NCI-H345 treated with DMSO at 0.1 percent for 48 hours (cell line): ENCODE measurements around the gene CTDP1.

Experiments
- DNase-seq: peaks from one replicate; lab custom pipeline; 2025; ENCODE audit not compliant: unreplicated experiment; lab: John Stamatoyannopoulos, UW

The CTDP1 gene

DNA sequence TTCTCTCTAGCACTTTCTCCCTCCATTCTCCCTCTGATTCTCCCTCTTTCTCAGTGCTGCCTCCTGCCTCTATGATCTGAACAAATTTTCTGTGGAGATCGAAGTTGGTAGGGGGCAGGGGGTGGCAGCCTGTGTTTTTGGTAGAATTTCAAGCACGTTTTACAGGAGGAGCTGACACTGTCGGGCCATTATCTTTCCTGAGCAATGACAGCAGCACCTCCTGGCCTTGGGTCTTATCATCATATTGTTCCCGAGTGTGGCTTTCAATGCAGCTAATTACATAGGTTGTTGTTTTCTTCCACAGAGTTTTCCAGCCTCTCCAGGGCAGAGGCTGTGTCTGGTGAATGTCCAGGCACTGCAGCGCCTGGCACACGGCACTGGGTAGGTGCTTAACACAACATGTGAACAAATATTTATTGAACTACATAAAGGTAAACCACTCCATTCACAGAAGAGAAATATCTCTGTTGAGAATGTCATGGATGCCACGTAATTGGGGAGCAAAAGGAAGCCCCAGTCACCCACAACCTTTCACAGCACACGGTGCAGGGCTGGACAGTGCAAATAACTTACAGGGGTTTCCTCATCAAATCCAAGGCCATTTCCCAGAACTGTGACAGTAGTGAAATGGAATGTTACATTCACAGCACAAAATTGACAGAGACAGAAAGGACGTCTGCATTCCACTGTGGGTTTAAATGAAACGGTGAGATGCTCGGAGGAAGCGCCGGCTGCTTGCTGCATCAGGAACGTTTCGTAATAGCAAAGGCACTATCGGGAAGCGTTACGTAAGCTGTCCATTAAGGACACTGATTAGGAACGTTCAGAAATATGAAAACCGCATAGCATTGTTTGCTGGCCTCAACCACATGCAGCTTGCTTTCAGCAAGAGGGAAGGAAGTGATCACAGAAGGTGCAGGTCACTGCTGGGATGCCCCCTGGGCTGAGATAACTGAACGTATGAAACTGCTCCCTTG, 111.7 kb downstream of the CTDP1 start:
- peak; percentile 26 for DNase-seq

DNA sequence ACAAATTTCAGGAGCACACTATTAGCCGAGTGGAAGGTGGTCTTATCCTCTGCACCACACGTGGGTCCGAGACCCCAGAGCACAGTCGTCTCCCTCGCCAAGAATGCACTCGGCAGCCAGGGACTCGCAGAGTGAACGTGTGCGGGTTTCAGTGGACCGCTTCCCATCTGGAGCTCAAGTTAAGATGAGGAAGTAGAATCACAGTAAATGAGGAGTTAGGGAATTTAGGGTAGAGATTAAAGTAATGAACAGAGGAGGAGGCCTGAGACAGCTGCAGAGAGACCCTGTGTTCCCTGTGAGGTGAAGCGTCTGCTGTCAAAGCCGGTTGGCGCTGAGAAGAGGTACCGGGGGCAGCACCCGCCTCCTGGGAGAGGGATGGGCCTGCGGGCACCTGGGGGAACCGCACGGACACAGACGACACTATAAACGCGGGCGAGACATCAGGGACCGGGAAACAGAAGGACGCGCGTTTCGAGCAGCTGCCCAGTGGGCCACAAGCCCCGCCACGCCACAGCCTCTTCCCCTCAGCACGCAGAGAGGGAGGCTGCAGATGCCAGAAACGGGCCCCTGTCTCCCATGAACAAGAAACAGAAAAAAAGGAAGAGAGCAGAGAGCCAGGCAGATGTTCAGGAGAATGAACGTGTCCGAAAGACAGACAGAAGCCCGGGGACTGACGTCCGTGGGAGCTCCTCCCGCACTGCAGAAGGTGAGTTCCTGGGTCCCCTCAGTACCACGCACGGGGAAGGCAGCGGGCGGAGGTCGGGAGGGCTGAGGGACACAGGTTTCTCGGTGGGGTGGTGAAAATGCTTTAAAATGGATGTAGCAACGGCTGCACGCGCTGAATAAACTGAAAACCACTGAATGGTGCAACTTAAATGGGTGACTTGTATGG, 112.7 kb downstream of the CTDP1 start:
- DNase-seq: no peak

DNA sequence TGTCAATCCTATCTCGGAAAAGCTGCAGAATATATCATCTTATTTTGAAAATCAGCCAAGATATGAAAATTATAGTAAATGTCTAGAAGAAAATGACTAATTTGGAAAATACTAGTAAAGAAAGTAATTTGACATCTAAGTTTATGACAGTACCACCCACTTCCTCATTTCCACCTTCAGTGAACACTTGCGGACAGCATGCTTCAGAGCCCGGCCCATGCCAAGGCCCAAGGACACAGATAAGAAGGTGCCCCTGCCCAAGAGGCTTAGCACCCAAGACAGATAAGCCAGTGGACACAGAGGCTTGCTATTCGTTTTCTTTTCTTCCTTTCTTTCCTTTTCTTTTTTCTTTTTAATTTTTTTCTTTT, 113.4 kb downstream of the CTDP1 start:
- no peak for DNase-seq

DNA sequence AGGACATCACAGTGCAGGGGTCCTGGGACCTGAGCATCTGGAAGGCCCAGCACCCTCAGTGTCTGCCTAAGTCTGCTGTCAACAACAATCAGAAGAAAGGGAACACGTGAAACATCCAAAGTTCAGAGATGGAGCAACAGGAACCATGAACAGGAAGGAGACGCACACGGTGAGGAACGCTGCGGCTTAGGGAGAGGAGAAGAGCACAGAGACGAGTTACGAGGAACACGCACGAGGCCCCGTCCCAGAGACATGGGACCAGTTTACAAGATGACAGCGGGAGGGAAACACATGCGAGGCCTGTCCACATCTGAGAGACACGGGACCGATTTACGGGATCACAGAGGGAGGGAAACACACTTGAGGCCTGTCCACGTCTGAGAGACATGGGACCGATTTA, 115.2 kb downstream of the CTDP1 start:
- DNase-seq: no peak

DNA sequence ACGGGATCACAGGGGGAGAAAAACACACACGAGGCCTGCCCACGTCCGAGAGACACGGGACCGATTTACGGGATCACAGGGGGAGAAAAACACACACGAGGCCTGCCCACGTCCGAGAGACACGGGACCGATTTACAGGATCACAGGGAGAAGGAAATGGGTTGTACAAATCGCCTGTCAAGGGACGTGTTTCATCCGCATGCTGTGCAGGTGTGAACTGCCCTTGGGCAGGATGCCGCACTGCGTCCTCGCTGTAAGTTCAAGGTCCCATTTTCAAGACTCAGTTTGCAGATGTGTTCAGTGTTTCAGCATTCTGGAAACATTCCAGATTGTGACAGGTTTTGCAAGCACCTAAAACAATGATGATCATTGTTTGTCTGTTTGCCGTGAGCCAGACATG, 115.8 kb downstream of the CTDP1 start:
- DNase-seq: no peak

DNA sequence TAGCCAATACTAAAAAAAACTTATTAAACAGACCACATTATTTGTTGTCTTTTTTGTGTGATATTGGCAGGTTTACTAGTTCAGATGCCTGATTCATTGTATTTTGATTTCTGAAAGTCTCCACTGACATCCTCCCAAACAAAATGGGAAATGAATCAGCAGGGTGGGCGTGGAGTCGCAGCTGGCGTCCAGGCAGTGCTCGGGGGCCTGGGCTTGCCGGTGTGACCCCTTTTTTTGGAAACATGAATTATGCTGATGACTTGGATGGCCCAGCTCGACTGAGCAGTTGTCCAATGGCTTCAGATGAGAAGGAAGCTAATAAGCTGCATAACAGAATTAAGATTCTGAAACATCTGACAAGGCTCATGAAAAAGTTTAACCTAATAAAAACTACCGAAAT, 116.4 kb downstream of the CTDP1 start:
- no peak for DNase-seq

DNA sequence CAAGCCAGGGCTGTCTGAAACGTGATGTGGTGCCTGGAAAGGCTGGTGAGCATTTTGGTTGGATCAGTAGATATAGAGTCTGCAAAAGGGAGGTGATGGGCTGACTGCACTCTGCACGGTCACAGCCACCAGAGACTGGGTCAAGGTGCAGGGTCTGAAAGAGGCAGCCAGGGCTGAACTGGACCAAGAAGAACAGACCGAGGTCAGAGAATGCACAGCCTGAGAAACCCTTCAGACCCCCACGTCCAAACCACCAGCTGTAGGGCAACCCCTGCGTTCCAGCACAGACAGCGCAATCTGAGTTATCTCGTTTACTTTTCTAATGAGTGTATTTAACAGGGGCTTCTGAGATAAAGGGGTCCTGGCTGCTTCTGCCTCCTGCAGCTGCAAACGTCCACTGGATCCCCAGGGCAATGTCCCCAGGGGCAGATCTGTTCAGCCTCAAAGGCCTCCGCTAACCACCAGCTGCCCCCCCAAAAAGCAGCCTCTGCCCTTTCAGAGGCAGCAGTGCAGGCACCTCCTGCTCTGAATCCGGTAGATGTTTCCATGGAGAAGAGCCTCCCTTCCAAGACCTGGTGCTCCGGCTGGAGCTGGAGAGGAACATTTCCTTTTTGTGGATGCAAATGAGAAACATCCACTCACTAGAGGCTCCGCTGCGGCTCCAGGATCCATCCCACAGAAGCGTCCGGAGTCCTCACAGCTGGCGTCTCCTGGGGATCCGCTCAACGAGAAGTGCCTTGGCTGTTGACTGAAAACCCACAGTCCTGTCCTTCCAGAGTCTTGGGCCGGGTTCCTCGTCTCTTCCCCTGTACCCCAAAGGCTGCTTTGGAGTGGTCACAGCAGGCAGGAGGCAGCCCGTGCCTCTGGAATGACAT, 117.2 kb downstream of the CTDP1 start:
- DNase-seq: peak; percentile 19

DNA sequence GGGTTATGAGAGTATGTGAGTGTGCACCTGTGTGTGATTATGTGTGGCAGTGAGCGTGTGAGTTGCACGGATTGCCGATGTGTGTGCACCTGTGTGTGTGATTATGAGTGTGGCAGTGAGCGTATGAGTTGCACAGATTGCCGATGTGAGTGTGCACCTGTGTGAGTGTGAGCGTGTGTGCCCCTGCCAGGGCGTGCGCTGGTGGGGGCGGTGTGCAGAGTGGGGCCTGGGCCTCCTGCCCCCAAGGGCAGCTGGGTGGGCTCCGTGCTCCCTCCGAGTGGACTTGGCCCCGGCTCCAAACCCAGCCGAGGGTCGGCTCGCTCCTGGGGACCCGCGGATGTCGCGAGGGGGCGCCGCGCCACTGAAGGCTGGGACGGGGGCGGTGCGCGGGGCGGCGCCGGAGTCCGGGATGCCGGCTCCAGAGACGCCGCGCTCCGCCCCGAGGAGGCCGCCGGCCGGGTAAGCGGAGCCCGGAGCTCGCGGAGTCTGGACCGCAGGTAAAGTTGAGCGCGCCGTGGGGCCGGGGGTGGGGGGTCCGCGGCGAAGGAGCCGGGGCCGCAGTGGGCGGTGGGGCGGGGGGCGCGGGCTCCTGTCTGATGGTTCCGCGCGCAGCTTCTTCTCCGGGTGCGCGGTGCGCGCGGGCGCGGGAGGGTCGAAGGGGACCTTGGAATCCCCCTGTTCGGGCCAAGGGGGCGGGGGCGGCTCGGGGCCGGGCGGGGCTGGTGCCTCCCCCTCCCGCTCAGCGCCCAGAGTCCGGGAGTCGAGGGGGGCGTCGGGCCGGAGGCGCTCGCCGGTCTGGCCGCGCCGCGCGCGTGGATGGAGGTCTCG, 118.1 kb downstream of the CTDP1 start, which contains the start of gene KCNG2:
Gene KCNG2 (plus strand): TSS at position 421 of the 828 bp plus-strand sequence. CDS start 65,730 bp downstream, outside the sequence.
- peak; percentile 5 for DNase-seq

DNA sequence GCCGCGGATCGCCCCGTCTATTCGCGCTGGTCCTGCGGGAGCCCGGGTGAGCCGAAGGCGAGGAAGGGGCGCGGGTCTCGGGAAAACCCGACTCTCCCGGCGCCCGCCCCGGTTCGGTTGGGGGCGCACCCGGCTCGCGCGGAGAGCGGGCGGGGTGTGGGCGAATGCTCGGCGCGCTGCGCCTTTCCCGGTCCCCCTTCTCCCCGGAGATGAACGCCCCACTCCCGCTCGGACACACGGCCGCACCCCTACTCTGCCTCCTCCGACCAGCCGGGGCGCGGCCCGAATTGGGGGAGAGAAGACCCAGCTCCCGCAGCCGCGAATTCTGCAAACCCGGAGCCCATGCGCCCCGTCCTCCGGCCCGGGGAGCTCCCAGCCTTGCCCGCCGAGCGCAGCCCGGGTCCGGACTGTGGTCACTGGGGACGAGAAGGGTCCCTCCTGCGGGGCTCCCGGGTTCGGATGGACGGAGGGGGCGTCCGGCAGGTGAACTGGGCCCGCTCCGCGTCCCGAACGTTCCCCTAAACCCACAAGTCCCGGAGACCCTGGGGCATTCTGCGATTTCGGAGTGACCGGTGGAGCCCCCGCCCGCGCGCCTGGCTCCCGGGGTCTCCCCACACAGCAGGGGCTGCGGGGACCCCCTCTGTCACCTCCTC, 118.9 kb downstream of the CTDP1 start:
- no peak for DNase-seq

DNA sequence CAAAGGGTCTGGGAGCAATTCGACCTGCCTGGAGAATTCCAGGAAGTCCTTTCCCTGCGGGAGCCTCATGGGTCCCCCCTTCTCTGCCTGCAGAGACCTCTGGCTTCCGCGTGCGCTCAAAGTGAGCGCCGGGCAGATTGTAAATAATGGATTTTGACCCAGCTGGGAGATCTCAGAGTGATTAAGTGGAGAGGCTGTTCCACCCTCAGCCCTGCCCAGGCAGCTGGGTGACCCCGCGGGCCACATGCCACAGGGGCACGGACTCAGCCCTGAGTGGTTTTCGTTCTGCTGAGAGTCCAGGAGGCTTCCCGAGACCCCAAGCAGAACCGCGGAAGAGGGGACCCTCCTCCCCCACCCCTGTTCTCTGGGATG, 119.4 kb downstream of the CTDP1 start:
- DNase-seq: no peak

DNA sequence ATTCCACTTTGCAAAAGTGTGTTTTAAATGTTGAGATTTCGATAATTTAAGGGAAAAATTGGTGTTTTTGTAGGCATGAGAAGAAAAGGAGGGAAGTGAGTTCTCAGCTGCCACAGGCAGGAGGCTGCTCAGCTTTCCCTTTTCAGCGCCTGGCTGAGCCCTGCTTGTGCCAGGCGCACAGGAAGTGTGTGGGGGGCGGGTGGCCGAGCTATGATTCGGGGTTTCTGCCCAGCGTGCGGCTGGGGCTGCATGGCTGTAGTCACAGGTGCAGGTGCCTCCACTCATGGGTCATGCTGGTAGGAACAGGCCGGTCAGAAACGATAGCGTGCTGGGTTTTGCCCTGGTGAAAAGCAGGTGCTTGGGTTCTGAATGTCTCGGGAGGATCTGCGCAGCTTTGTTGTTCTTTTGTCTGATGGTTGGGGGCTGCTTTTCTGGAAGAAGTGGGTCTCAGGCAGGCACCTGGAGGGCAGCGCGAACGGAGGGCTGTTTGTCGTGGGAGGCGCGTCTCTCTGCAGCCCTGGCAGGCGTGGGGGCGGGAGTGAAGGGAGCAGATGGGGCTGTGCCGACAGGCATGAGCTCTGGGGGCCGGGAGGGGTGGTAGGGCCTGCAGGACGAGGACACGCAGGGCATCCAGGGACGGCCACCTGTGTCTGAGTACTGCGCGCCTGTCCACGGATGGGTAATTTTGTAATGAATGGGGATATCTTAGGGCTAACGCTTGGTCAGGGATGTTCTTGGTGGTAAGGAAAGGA, 120.2 kb downstream of the CTDP1 start:
- DNase-seq: no peak

DNA sequence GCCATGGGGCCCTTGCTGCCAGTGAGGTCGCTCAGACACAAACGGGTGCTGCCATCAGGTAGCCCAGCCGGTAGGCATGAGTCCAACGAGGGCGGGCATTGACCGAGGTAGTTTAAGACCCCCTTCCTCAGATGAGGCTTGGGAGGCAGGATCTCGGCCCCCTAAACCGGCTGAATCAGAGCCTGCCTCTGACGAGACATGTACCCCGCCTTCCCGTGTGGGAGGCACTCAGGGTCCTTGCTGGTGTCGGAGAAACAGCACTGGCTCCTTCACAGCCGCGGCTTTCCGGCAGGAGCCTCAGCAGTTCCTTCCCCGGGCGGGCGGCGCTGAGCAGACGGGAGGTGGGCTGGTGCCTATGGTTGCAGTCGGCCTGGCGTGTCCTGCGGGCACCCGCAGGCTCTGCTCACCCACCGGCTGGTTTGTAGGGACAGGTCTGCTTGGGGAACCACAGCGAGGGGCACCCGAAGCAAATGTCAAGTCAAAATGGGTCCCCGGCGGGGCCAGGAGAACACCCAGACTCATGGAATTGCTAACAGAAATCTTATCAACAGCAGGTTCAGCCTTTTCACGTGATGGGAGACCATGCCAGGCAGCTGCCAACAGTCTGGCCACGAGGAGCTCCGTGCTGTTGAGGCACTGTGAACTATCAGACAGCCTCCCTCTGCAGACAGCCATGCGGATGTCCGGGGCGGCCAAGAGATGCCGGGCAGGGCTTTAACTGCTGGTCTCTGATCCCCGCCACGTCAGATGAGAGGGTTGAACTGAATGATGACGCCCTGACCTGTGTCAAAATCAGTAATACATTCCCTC, 121.0 kb downstream of the CTDP1 start:
- no peak for DNase-seq

DNA sequence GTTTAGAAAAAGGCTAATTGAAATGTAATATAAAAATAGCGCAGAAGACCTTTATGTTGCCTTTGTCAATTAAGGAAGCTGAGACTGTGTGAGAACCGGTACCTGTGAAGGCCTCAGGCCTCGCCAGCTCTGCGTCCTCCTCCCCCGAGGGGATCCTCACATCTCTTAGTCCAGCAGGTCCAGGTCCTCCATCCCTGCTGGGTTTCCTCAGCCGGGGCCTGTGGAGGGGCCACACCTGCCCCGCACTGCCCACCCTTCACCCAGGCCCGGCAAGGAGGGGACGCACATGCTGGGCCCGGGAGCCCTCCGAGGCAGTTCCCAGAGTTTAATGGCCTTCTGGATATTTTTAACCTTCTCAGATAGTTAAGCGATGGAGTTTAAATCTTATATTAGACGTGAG, 121.6 kb downstream of the CTDP1 start:
- no peak for DNase-seq

DNA sequence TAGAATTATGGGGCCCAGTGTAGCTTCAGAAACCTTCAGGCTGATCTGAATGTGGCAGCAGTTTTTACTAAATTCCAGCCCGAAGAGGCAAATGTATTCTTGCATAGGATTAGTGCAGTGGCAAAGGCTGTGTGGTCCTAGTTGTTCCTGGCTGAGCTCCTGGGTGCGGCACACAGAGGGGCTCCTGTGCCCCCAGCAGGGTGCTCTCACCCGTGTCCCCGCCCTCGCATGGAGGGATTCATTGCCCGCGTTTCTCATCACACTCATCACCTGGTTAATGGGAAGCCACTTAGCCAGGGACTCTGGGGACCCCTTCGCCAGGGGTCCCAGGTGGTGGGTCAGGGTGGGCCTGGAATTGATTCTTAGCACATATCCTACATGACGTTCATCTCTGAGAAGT, 122.0 kb downstream of the CTDP1 start:
- no peak for DNase-seq

DNA sequence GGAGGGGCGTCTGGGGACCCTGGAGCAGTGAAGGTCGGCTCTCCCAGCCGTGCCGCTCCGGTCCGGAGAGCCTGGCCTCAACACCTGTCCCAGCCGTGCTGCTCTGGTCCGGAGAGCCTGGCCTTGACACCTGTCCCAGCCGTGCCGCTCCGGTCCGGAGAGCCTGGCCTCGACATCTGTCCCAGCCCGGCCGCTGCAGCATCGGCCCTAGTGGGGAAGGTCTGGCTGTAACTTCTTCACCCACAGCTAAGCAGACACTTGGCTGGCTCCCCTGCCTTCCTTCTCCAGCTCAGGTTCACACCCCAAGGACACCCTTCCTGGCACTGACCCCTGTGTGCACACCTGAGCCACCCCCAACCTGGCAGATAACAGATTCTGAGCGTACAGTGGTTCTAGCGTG, 122.7 kb downstream of the CTDP1 start:
- DNase-seq: no peak

DNA sequence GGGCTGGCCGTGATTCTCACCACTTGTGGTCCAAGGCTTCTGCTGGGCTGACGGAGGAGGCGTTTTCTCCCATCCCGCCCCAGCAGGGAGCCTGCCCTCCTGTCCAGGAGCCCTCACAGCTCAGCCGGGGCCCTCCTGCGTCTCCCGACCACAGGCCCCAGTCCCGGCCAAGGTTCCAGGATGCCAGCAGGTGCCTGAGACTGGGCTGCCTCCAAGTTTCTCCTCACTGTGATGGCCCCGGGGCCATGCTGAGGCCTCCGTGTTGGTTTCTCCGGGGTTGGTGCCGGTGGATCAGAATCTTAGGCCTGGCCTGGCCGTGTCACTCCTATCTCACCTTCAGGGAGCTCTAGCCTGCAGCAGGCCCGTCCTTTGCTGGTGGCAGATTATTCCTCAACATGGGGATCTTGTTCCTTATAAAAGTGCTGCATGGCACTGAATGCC, 124.0 kb downstream of the CTDP1 start:
- no peak for DNase-seq
